Pancreas (tissue), 10 donors: ENCODE results near the gene BORCS8. TPM values are rescaled to one million over a fixed set of nuclear protein-coding genes. Genes with fewer than 3 reads are reported as not detected.

ENCODE experiments used
- ATAC-seq, 4 donors: fragments of 200-7000 bp; cut with Tn5 transposase; one replicate each; pipeline versions ENCODE4 v1.8.0 to v1.9.1; 2020; ENCODE audit warnings: mild to moderate bottlenecking in 4 of 4, moderate library complexity in 4 of 4
- DNase-seq, 6 donors: peaks; one replicate each; pipeline ENCODE4 v3.0.0-alpha.2; 2020
- FAIRE-seq: peaks from 2 replicates; lab custom pipeline; 2012; peaks lifted over from hg19 to GRCh38; lab: Jason Lieb, UNC
- H3K27ac ChIP-seq, 4 donors: fragments of 200-600 bp; sonication (generic); 1 replicate in 3 of 4; 2 replicates in 1 of 4; pipeline versions ENCODE4 v1.5.0 to v1.8.0; 2020
- H3K27me3 ChIP-seq, 4 donors: fragments of 200-600 bp; one replicate each; pipeline ENCODE4 v1.8.0; 2021
- H3K36me3 ChIP-seq, 3 donors: fragments of 200-600 bp; sonication (generic) in 1 of 3; one replicate each; pipeline versions ENCODE4 v1.5.0 to v1.8.0; 2020 to 2021
- H3K4me1 ChIP-seq, 3 donors: fragments of 200-600 bp; one replicate each; pipeline ENCODE4 v1.8.0; 2021
- H3K4me3 ChIP-seq, 4 donors: fragments of 200-600 bp; sonication (generic) in 2 of 4; one replicate each; pipeline versions ENCODE4 v1.5.0 to v1.8.0; 2020 to 2021
- H3K9me3 ChIP-seq, 4 donors: fragments of 200-600 bp; one replicate each; pipeline ENCODE4 v1.8.0; 2021
- CTCF ChIP-seq, 4 donors: fragments of 200-600 bp; sonication (generic) in 3 of 4; IDR thresholded peaks; one replicate each; pipeline versions ENCODE4 v1.5.0 to v1.8.0; 2021; ENCODE audit warnings: antibody characterized with exemption in 4 of 4
- WGBS, 2 donors: extraction: QIAGEN DNeasy Blood & Tissue Kit; methylation state at CpG; one replicate each; pipeline ENCODE4 v1.1.7; 2013; 5-methylcytosine and 5-hydroxymethylcytosine counted together
- intact Hi-C, 3 donors: fragments of 100-400 bp; cut with DNase I; formaldehyde crosslinking; loops; one replicate each; pipeline versions ENCODE4 v1.11.1 to v1.14.2; 2022
- polyA plus RNA-seq, 2 donors: library from polyadenylated mRNA; stranded (reverse); fragments of 200-250 nt; gene quantifications; one replicate each; pipeline ENCODE4 v1.2.3, GENCODE V29; 2013
- total RNA-seq, 6 donors: library from RNA; stranded (reverse); fragmentation: NEBNext Ultra II Directional in 4 of 6; extraction: Animal tissue kit (Norgen Biotek cat#: 25700) in 4 of 6; gene quantifications; one replicate each; pipeline versions ENCODE4 v1.2.1 to v1.2.4, GENCODE V29; 2021 to 2023
- donor health status: healthy with polysubstance abuse.
- donor health status: DM: no; HTN: no; CAD: no; lungs with moderate emphysema.
- donor health status: DM: no; HTN: no; CAD: no.
- donor health status: control.
- donor health status: control.
- donor health status: Bipolar disorder and iron deficiency.
- donor health status: DM: yes; HTN: yes; CAD: no.
- donor health status: DM: no; HTN: no; CAD: no.
- donor health status: DM: no; HTN: no; CAD: no.
- donor health status: DM: yes; HTN: yes; CAD: no.

BORCS8 gene
- total and polyA plus RNA-seq, 8 donors: 7.2 to 28.9 (median 10.9) TPM

DNA sequence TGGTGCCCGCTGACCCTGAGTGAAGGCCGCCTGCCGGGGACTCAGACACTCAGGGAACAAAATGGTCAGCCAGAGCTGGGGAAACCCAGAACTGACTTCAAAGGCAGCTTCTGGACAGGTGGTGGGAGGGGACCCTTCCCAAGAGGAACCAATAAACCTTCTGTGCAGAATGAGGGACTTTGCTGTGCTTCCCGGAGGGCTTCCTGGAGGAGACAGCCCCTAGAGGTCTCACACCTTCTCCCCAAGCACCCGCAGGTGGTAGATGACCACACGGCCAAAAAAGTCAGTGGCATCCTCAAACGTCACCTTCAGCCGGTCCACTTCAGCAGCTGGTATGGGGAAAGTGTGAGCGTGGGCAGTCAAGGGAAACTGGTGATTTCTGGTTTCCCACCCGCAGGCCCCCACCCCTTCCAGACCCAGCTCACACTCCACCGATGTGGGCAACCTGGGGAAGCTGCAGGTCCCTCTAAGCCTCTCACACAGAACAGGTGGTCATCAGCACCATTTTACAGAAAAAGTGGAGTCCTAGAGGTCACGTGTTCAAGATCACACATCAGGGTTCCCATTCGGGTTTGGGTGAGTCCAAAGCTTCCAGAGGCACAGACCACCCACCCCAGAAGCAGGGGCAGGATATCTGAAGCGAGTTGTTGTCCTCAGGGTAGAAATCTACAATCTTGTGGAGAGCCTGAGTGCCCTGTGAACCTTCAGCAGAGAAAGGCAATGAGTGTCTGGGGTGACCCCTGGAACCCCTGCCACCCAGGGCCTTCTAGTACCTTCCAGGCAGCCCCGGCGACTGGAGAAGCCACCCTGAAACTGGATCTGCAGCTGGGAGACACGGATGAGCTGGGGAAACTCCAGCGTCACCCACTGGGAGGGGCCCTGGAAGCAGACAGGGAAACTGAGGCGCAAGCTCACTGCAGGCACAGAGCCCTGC lies 10.0 kb upstream of the BORCS8 start:
- peak overlapping the region; percentile 51 to 73 (median 58) for H3K4me3 ChIP-seq
- no peak for ATAC-seq
- 73 to 78% methylated on average over 19 of the region's 19 CpGs for WGBS, 2 donors

DNA sequence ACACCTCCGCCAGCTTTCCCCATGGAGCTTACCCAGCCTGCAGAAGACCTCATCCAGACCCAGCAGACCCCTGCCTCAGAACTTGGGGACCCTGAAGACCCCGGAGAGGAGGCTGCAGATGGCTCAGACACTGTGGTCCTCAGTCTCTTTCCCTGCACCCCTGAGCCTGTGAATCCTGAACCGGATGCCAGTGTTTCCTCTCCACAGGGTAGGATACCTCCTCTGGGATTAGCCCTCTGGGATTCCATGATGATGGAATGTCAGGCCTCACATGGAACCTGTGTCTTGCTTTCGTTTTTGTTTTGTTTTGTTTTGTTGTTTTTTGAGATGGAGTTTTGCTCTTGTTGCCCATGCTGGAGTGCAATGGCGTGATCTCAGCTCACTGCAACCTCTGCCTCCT lies 2.0 kb upstream of the BORCS8 start:
- H3K4me3 ChIP-seq: no peak overlapping the region
- H3K9me3 ChIP-seq: no peaks in the 10 kb centered on the region
- peaks cover 11 to 20% (median 18%) of the 10 kb centered on the region in 3 donors for H3K4me1 ChIP-seq
- no peak for FAIRE-seq
- no peak for TF ChIP-seq CTCF (IDR thresholded peaks at IDR 0.05)
- ATAC-seq: no peak
- intact Hi-C loops: no loop called here
- no peaks in the 10 kb centered on the region for H3K27me3 ChIP-seq
- no peaks in the 10 kb centered on the region for H3K36me3 ChIP-seq
- no peak for DNase-seq
- WGBS, 2 donors: 73 to 84% methylated on average over 5 of the region's 5 CpGs
- H3K27ac ChIP-seq: no peak overlapping the region

More for the DNA sequence above, 10.0 kb upstream of the BORCS8 start:
- no peak for DNase-seq
- intact Hi-C loops: no loop called here
- TF ChIP-seq CTCF (IDR thresholded peaks at IDR 0.05): no peak
- Histone ChIP-seq H3K27me3 (no peaks in the 10 kb centered on the region), H3K4me1 (peaks cover 0 to 7% (median 5%) of the 10 kb centered on the region in 3 donors), H3K36me3 (no peaks in the 10 kb centered on the region), H3K9me3 (no peaks in the 10 kb centered on the region), H3K27ac (no peak overlapping the region)
- no peak for FAIRE-seq

GRCh38 chr19:19192910-19193423 lies 1.0 kb upstream of the BORCS8 start:
- FAIRE-seq (no peak), DNase-seq (no peak), ATAC-seq (no peak)
- no peak for TF ChIP-seq CTCF (IDR thresholded peaks at IDR 0.05)
- H3K9me3 ChIP-seq: no peaks in the 10 kb centered on the region
- H3K4me1 ChIP-seq: peaks cover 11 to 20% (median 18%) of the 10 kb centered on the region in 3 donors
- H3K4me3 ChIP-seq: peak overlapping the region; percentile 48 to 93 (median 80)
- WGBS, 2 donors: 0 to 1% methylated on average over 22 of the region's 22 CpGs
- intact Hi-C loops: no loop called here
- H3K36me3 ChIP-seq: no peaks in the 10 kb centered on the region
- H3K27me3 ChIP-seq: no peaks in the 10 kb centered on the region
- H3K27ac ChIP-seq: peak overlapping the region; percentile 24 to 100 (median 99)

DNA sequence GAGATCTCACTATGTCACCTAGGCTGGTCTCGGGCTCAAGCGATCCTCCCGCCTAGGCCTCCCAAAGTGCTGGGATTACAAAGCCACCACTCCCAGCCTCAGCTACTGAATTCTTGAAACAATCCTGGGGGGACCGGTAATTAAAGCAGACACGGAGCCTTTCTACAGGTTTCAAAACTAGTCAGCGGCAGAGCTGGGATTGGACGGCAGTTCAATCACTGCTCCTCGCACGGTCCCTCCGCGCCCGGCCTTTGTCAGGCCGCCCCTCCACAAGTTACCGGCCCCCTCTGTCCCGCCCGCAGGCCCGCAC lies 229 bp downstream of the BORCS8 start:
- Histone ChIP-seq H3K4me3 (peak overlapping the region; percentile 68 to 93 (median 80)), H3K4me1 (peaks cover 11 to 20% (median 18%) of the 10 kb centered on the region in 3 donors), H3K9me3 (no peaks in the 10 kb centered on the region), H3K27me3 (no peaks in the 10 kb centered on the region), H3K27ac (peak overlapping the region; percentile 98 to 100 (median 99)), H3K36me3 (no peaks in the 10 kb centered on the region)
- DNase-seq: no peak
- 0% methylated on average over 17 of the region's 17 CpGs for WGBS, 2 donors
- no peak for ATAC-seq
- no peak for TF ChIP-seq CTCF (IDR thresholded peaks at IDR 0.05)
- FAIRE-seq: no peak
- intact Hi-C loops: no loop called here

DNA sequence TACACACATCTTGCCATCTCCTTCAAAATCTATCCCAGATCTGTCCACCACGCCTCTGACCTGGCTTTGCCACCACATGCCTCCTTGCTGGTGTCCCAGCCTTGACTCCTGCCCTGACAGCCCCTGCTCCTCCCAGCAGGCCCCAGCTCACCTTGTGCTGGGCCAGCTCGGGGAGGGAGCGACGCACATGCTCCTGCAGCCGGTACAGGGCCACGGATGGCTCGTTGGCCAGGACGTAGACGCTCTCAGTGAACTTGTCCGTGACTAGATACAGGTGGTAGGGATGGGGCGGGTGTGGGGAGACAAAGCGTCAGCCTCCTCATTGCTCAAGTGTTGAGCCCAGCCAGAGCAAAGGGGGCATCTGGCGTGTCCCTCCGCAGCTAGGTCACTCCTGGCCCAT lies 5.2 kb downstream of the BORCS8 start:
- no peak for DNase-seq
- FAIRE-seq: no peak
- Histone ChIP-seq H3K36me3 (no peaks in the 10 kb centered on the region), H3K4me1 (peaks cover 11 to 20% (median 13%) of the 10 kb centered on the region in 3 donors), H3K9me3 (no peaks in the 10 kb centered on the region), H3K27ac (no peak overlapping the region), H3K4me3 (no peak overlapping the region), H3K27me3 (no peaks in the 10 kb centered on the region)
- WGBS, 2 donors: 91 to 95% methylated on average over 14 of the region's 14 CpGs
- ATAC-seq: no peak
- TF ChIP-seq CTCF (IDR thresholded peaks at IDR 0.05): no peak
- intact Hi-C loops: no loop called here
